ENCODE results near the gene BDKRB1. TPM values are rescaled to one million over a fixed set of nuclear protein-coding genes. Genes with fewer than 3 reads are reported as not detected.
"Not testable (repeated sequence)": the region's sequence is repeated elsewhere in the genome, so short reads cannot be mapped to it uniquely, and the experiment has no call there.

The BDKRB1 gene
- total RNA-seq, 1 donor from 2014 or later: not detected

GRCh38 chr14:96239711-96240141 lies 16.3 kb upstream of the BDKRB1 start:
- no peaks in the 10 kb centered on the region for H3K36me3 Mint-ChIP-seq (ENCODE audit: low read depth)
- ChIA-PET POLR2A (no interaction called here), CTCF (no interaction called here)
- H3K4me3 Mint-ChIP-seq: no peak overlapping the region
- no peak for TF ChIP-seq CTCF (IDR thresholded peaks at IDR 0.05)
- intact Hi-C loops (cut with micrococcal nuclease): no loop called here
- no peak for DNase-seq
- H3K9me3 Mint-ChIP-seq: no peaks in the 10 kb centered on the region
- no peaks in the 10 kb centered on the region for H3K4me1 Mint-ChIP-seq
- no peak overlapping the region for H3K27ac Mint-ChIP-seq
- H3K27me3 Mint-ChIP-seq: peaks cover 7% of the 10 kb centered on the region
- ATAC-seq (ENCODE audit: low read depth): no peak

- Mint-ChIP-seq H3K4me1 (no peaks in the 10 kb centered on the region), H3K27ac (no peak overlapping the region), H3K27me3 (peaks cover 3% of the 10 kb centered on the region), H3K36me3 (ENCODE audit: low read depth) (no peaks in the 10 kb centered on the region), H3K4me3 (no peak overlapping the region), H3K9me3 (no peaks in the 10 kb centered on the region)
- ChIA-PET CTCF (no interaction called here), POLR2A (no interaction called here)
- TF ChIP-seq CTCF (IDR thresholded peaks at IDR 0.05): no peak
- intact Hi-C loops (cut with micrococcal nuclease): no loop called here
- DNase-seq (no peak), ATAC-seq (ENCODE audit: low read depth) (no peak)
Observed at GRCh38 chr14:96240641-96241040, 15.4 kb upstream of the BDKRB1 start.

GRCh38 chr14:96242126-96242525 lies 13.9 kb upstream of the BDKRB1 start:
- H3K36me3 Mint-ChIP-seq (ENCODE audit: low read depth): no peaks in the 10 kb centered on the region
- CTCF ChIA-PET: no interaction called here
- no peak for DNase-seq
- no peak overlapping the region for H3K4me3 Mint-ChIP-seq
- H3K27ac Mint-ChIP-seq: no peak overlapping the region
- POLR2A ChIA-PET: no interaction called here
- no peak for ATAC-seq (ENCODE audit: low read depth)
- no peaks in the 10 kb centered on the region for H3K4me1 Mint-ChIP-seq
- H3K27me3 Mint-ChIP-seq: peaks cover 2% of the 10 kb centered on the region
- no peaks in the 10 kb centered on the region for H3K9me3 Mint-ChIP-seq
- intact Hi-C loops (cut with micrococcal nuclease): no loop called here
- TF ChIP-seq CTCF (IDR thresholded peaks at IDR 0.05): no peak

- no peak for DNase-seq
- TF ChIP-seq CTCF (IDR thresholded peaks at IDR 0.05): no peak
- H3K9me3 Mint-ChIP-seq: no peaks in the 10 kb centered on the region
- no peak for ATAC-seq (ENCODE audit: low read depth)
- CTCF ChIA-PET: no interaction called here
- no peak overlapping the region for H3K4me3 Mint-ChIP-seq
- H3K27ac Mint-ChIP-seq: no peak overlapping the region
- intact Hi-C loops (cut with micrococcal nuclease): no loop called here
- peaks cover 2% of the 10 kb centered on the region for H3K27me3 Mint-ChIP-seq
- POLR2A ChIA-PET: no interaction called here
- no peaks in the 10 kb centered on the region for H3K36me3 Mint-ChIP-seq (ENCODE audit: low read depth)
- no peaks in the 10 kb centered on the region for H3K4me1 Mint-ChIP-seq
Observed at GRCh38 chr14:96243785-96244184, 12.2 kb upstream of the BDKRB1 start.

GRCh38 chr14:96245074-96245473 lies 10.9 kb upstream of the BDKRB1 start:
- ATAC-seq (ENCODE audit: low read depth); CTCF ChIA-PET; H3K27me3 Mint-ChIP-seq; H3K9me3 Mint-ChIP-seq; POLR2A ChIA-PET; H3K36me3 Mint-ChIP-seq (ENCODE audit: low read depth); DNase-seq; H3K27ac Mint-ChIP-seq; H3K4me1 Mint-ChIP-seq; intact Hi-C loops (cut with micrococcal nuclease); H3K4me3 Mint-ChIP-seq: not testable (repeated sequence)

GRCh38 chr14:96245710-96246538 lies 10.1 kb upstream of the BDKRB1 start:
- POLR2A ChIA-PET: no interaction called here
- Mint-ChIP-seq H3K27ac (no peak overlapping the region), H3K27me3 (peaks cover 8% of the 10 kb centered on the region), H3K36me3 (ENCODE audit: low read depth) (no peaks in the 10 kb centered on the region), H3K9me3 (no peaks in the 10 kb centered on the region), H3K4me3 (no peak overlapping the region), H3K4me1 (no peaks in the 10 kb centered on the region)
- TF ChIP-seq CTCF (IDR thresholded peaks at IDR 0.05): no peak
- ATAC-seq (ENCODE audit: low read depth) (no peak), DNase-seq (no peak)
- CTCF ChIA-PET: no interaction called here
- intact Hi-C loops (cut with micrococcal nuclease): no loop called here
